Endothelial cell of umbilical vein (primary cell): ENCODE results near the gene CCNE1. TPM values are rescaled to one million over a fixed set of nuclear protein-coding genes. Genes with fewer than 3 reads are reported as not detected.

Source experiments
- BruUV-seq: library from RNA; stranded (reverse); fragments of 400-500 nt; replicated peaks from 2 replicates; lab custom pipeline; 2021; lab: Mats Ljungman, UMichigan
- CTCF ChIA-PET: fragments of 300-600, 350-600 bp; sonication (Branson Sonifier 250); formaldehyde crosslinking; loops from one replicate; lab custom pipeline; 2021; ENCODE audit warnings: antibody characterized with exemption, inconsistent platforms; lab: Charles Lee
- POLR2A ChIA-PET: fragments of 300-600, 350-600 bp; sonication (Branson Sonifier 250); formaldehyde crosslinking; loops from one replicate; lab custom pipeline; 2021; ENCODE audit warnings: antibody characterized with exemption, inconsistent platforms; lab: Charles Lee
- DNase-seq: peaks from one replicate; pipeline ENCODE4 v3.0.0-alpha.2; 2011; ENCODE audit warnings: low read depth, low spot score
- FAIRE-seq: peaks from 2 replicates; lab custom pipeline; 2011; peaks lifted over from hg19 to GRCh38; lab: Jason Lieb, UNC
- H2AFZ ChIP-seq: 2 replicates; pipeline ENCODE4 v1.6.0; 2012; ENCODE audit warnings: low read depth, low read length, control low read depth, inconsistent platforms
- H3K27ac ChIP-seq: 2 replicates; pipeline ENCODE4 v1.5.1; 2011; ENCODE audit warnings: low read depth, mild to moderate bottlenecking, control low read depth, low read length, moderate library complexity; ENCODE audit not compliant: insufficient read depth
- H3K27me3 ChIP-seq, 2 experiments: 2 replicates each; pipeline versions ENCODE4 v1.6.0 to v1.6.1; 2011; ENCODE audit warnings: low read length in 2 of 2, mixed read lengths in 1 of 2; ENCODE audit not compliant: control insufficient read depth in 2 of 2, insufficient read depth in 2 of 2
- H3K36me3 ChIP-seq, 2 experiments: 2 replicates in 1 of 2; 3 replicates in 1 of 2; pipeline ENCODE4 v1.5.1; 2011; ENCODE audit warnings: low read length in 2 of 2, mild to moderate bottlenecking in 1 of 2, moderate library complexity in 1 of 2; ENCODE audit not compliant: control insufficient read depth in 2 of 2, insufficient read depth in 2 of 2; ENCODE audit errors: extremely low read depth in 1 of 2
- H3K4me1 ChIP-seq: 3 replicates; pipeline ENCODE4 v1.5.1; 2011; ENCODE audit warnings: mild to moderate bottlenecking, low read length; ENCODE audit not compliant: control insufficient read depth, insufficient read depth; ENCODE audit errors: extremely low read depth
- H3K4me2 ChIP-seq: 2 replicates; pipeline ENCODE4 v1.6.1; 2011; ENCODE audit warnings: low read length, control low read depth, mixed read lengths; ENCODE audit not compliant: insufficient read depth
- H3K4me3 ChIP-seq, 3 experiments: fragments of 200-600 bp in 1 of 3; sonication (generic), shearing (Covaris generic) in 1 of 3; replicated peaks in 1 of 3; 2 replicates each; pipeline ENCODE4 v1.5.1; 2011 to 2016; ENCODE audit warnings: control low read depth in 3 of 3, low read length in 3 of 3, mild to moderate bottlenecking in 2 of 3, inconsistent platforms in 1 of 3, low read depth in 1 of 3, moderate library complexity in 1 of 3; ENCODE audit not compliant: insufficient read depth in 1 of 3
- H3K79me2 ChIP-seq: 2 replicates; pipeline ENCODE4 v1.6.0; 2012; ENCODE audit warnings: low read length, inconsistent platforms; ENCODE audit not compliant: control insufficient read depth, insufficient read depth
- H3K9ac ChIP-seq: replicated peaks from 2 replicates; pipeline ENCODE3; 2011; ENCODE audit warnings: low read length, control low read depth; ENCODE audit not compliant: insufficient read depth; ENCODE audit errors: extremely low read depth
- H3K9me1 ChIP-seq: replicated peaks from 3 replicates; pipeline ENCODE4 v1.6.0; 2011; ENCODE audit warnings: mild to moderate bottlenecking, low read length; ENCODE audit not compliant: control insufficient read depth, insufficient read depth; ENCODE audit errors: extremely low read depth
- H3K9me3 ChIP-seq: replicated peaks from 2 replicates; pipeline ENCODE4 v1.5.1; 2012; ENCODE audit warnings: low read length, inconsistent platforms; ENCODE audit not compliant: control insufficient read depth, insufficient read depth
- H4K20me1 ChIP-seq: replicated peaks from 2 replicates; pipeline ENCODE3; 2011; ENCODE audit warnings: mild to moderate bottlenecking, low read length; ENCODE audit not compliant: control insufficient read depth, insufficient read depth; ENCODE audit errors: extremely low read depth
- CTCF ChIP-seq, 2 donors: IDR thresholded peaks; 1 replicate in 1 of 2; 2 replicates in 1 of 2; pipeline ENCODE4 v1.5.1; 2011; ENCODE audit warnings: low read length in 2 of 2, mild to moderate bottlenecking in 2 of 2, moderate library complexity in 2 of 2, control low read depth in 1 of 2, inconsistent platforms in 1 of 2, low read depth in 1 of 2; ENCODE audit not compliant: insufficient read depth in 1 of 2; ENCODE audit errors: extremely low read depth in 1 of 2
- EZH2 ChIP-seq: IDR thresholded peaks from 2 replicates; pipeline ENCODE4 v1.6.1; 2012; ENCODE audit warnings: borderline replicate concordance, low read depth, mild to moderate bottlenecking, moderate library complexity, low read length, inconsistent platforms; ENCODE audit not compliant: severe bottlenecking
- FOS ChIP-seq: IDR thresholded peaks from 2 replicates; pipeline ENCODE4 v1.6.1; 2011; ENCODE audit warnings: mild to moderate bottlenecking, low read length, moderate library complexity, borderline replicate concordance; ENCODE audit not compliant: insufficient read depth
- GATA2 ChIP-seq: IDR thresholded peaks from 2 replicates; pipeline ENCODE4 v1.7.0; 2011; ENCODE audit warnings: low read depth, mild to moderate bottlenecking, moderate library complexity, mixed read lengths, low read length; ENCODE audit not compliant: insufficient read length, insufficient read depth
- JUN ChIP-seq: IDR thresholded peaks from 2 replicates; pipeline ENCODE4 v1.6.1; 2011; ENCODE audit warnings: borderline replicate concordance, low read depth; ENCODE audit not compliant: insufficient read length, insufficient read depth
- MAX ChIP-seq: IDR thresholded peaks from 2 replicates; pipeline ENCODE4 v1.6.1; 2011; ENCODE audit not compliant: insufficient read depth, insufficient read length
- MYC ChIP-seq: IDR thresholded peaks from one replicate; pipeline ENCODE4 v1.6.1; 2011; ENCODE audit warnings: mild to moderate bottlenecking, low read depth, low read length
- POLR2A ChIP-seq: IDR thresholded peaks from 2 replicates; pipeline ENCODE4 v1.6.1; 2012; ENCODE audit warnings: low read depth, mild to moderate bottlenecking, control low read depth, low read length
- POLR2AphosphoS5 ChIP-seq: IDR thresholded peaks from 2 replicates; pipeline ENCODE4 v1.6.1; 2012; ENCODE audit warnings: low read depth, mild to moderate bottlenecking, control low read depth, low read length, moderate library complexity; ENCODE audit not compliant: insufficient read depth
- dilution Hi-C: fragments of 300-500 bp; cut with MboI; formaldehyde crosslinking; loops from one replicate; pipeline ENCODE4 v1.15.0; 2019; ENCODE audit warnings: low sequenced_read_pairs; ENCODE audit not compliant: extremely low pct_ligation_motif_present
- intact Hi-C: fragments of 100-400 bp; cut with micrococcal nuclease; formaldehyde crosslinking; loops from one replicate; pipeline ENCODE4 v1.10.0; 2022
- polyA plus RNA-seq, 4 experiments: library from polyadenylated mRNA; depleted of rRNA in 3 of 4; stranded (reverse) in 3 of 4; unstranded in 1 of 4; fragments of >200 nt; gene quantifications; 2 replicates each; pipeline versions ENCODE4 v1.2.1 to v1.2.3, GENCODE V29; 2011 to 2012; ENCODE audit warnings: missing spikeins in 1 of 4
- total RNA-seq: library from RNA; stranded (reverse); gene quantifications from 2 replicates; pipeline ENCODE4 v1.2.3, GENCODE V29; 2021

The CCNE1 gene
- total and polyA plus RNA-seq, 2 donors (not counting 3 experiments of a cell fraction or from before 2014, with no cell fraction given), result 8.3 to 10.1 TPM

GRCh38 chr19:29798774-29799497 is 12.9 kb upstream of the CCNE1 start:
- Histone ChIP-seq H3K9ac (no peak overlapping the region), H4K20me1 (no peaks in the 10 kb centered on the region), H3K27me3 (no peaks in the 10 kb centered on the region), H3K9me1 (no peaks in the 10 kb centered on the region), H3K4me1 (no peaks in the 10 kb centered on the region), H3K4me2 (no peak overlapping the region), H3K27ac (no peak overlapping the region), H3K79me2 (no peaks in the 10 kb centered on the region), H3K36me3 (no peaks in the 10 kb centered on the region), H3K9me3 (no peaks in the 10 kb centered on the region), H2AFZ (no peak overlapping the region), H3K4me3 (no peak overlapping the region)
- DNase-seq, result no peak
- intact Hi-C loops (no loop called here), dilution Hi-C loops (no loop called here)
- ChIA-PET CTCF (interaction anchor here (0.7 to 1.3 kb wide), 2 partner anchors 39 to 851 kb away, joined by 3 read pairs; no protein-coding TSS in a partner anchor), POLR2A (interaction anchor here (0.7 kb wide), 1 partner anchor 24 kb away, joined by 3 read pairs; no protein-coding TSS in a partner anchor)
- FAIRE-seq, result no peak
- BruUV-seq, result no TSS peak
- TF ChIP-seq FOS (no peak), GATA2 (no peak), MAX (no peak), POLR2A (no peak), JUN (no peak), CTCF (IDR thresholded peaks at IDR 0.05; ENCODE audit: extremely low read depth in 1 of 2, insufficient read depth in 1 of 2, low read depth in 1 of 2, low read length in 2 of 2) (no peak), EZH2 (no peak), MYC (no peak), POLR2AphosphoS5 (no peak)
